Measurements from ENCODE around the gene LRMDA. TPM values are rescaled to one million over a fixed set of nuclear protein-coding genes. Genes with fewer than 3 reads are reported as not detected.

Gene LRMDA
- total RNA-seq, 1 experiment from 2014 or later: 4.8 TPM

GRCh38 chr10:75469006-75469616, 37.7 kb downstream of the LRMDA start:
- BruUV-seq (replicated peaks): no TSS peak
- H3K4me1 ChIP-seq (ENCODE audit: control insufficient read depth in 1 of 2, insufficient read depth in 2 of 2, low read length in 2 of 2): peaks cover 0 to 6% of the 10 kb centered on the region in 2 experiments; a peak in 1 of 4 replicates
- ChIA-PET RAD21 (ENCODE audit: low non-redundant PET in 1 of 2, low total read pairs in 2 of 2, uncharacterized antibody in 2 of 2, unreplicated experiment in 2 of 2) (no interaction called here), CTCF (no interaction called here), POLR2A (no interaction called here)
- H3K27ac ChIP-seq (ENCODE audit: low read depth, low read length): no peak overlapping the region
- intact Hi-C loops (cut with micrococcal nuclease): no loop called here
- no peaks in the 10 kb centered on the region for H3K9me3 ChIP-seq (ENCODE audit: control insufficient read depth in 1 of 2, insufficient read depth in 1 of 2, low read depth in 1 of 2, low read length in 2 of 2)
- DNase-seq (ENCODE audit: low read depth, low spot score) (no peak), ATAC-seq (no peak)
- no peaks in the 10 kb centered on the region for H3K79me2 ChIP-seq (ENCODE audit: insufficient read depth, low read length)
- TF ChIP-seq FOSL1 (IDR thresholded peaks at IDR 0.05; ENCODE audit: low read depth) (peak; percentile 52), CEBPB (IDR thresholded peaks at IDR 0.05; ENCODE audit: low read depth) (peak; percentile 91), JUND (IDR thresholded peaks at IDR 0.05) (peak; percentile 51), ATF3 (IDR thresholded peaks at IDR 0.05) (no peak)
- H3K36me3 ChIP-seq (ENCODE audit: control insufficient read depth in 1 of 2, insufficient read depth in 2 of 2, low read length in 2 of 2): no peaks in the 10 kb centered on the region
- H3K4me2 ChIP-seq (ENCODE audit: low read length): no peak overlapping the region
- no peaks in the 10 kb centered on the region for H4K20me1 ChIP-seq (ENCODE audit: insufficient read depth)
- H3K9me2 ChIP-seq (ENCODE audit: insufficient read depth): no peaks in the 10 kb centered on the region
- no peaks in the 10 kb centered on the region for H3K27me3 ChIP-seq (ENCODE audit: insufficient read depth, low read length)
- H2AFZ ChIP-seq (ENCODE audit: low read depth, low read length, poor library complexity, severe bottlenecking): no peak overlapping the region
- no peak overlapping the region for H3K9ac ChIP-seq (ENCODE audit: low read length)
- no peak overlapping the region for H3K4me3 ChIP-seq (replicated peaks in 1 of 2; ENCODE audit: low read depth in 1 of 2, low read length in 2 of 2)

GRCh38 chr10:75470901-75471300, 39.5 kb downstream of the LRMDA start:
- intact Hi-C loops (cut with micrococcal nuclease): no loop called here
- DNase-seq (ENCODE audit: low read depth, low spot score) (no peak), ATAC-seq (no peak)
- CTCF ChIA-PET: no interaction called here
- Histone ChIP-seq H3K9me3 (ENCODE audit: control insufficient read depth in 1 of 2, insufficient read depth in 1 of 2, low read depth in 1 of 2, low read length in 2 of 2) (no peaks in the 10 kb centered on the region), H3K27me3 (ENCODE audit: insufficient read depth, low read length) (no peaks in the 10 kb centered on the region), H4K20me1 (ENCODE audit: insufficient read depth) (no peaks in the 10 kb centered on the region), H3K9me2 (ENCODE audit: insufficient read depth) (no peaks in the 10 kb centered on the region), H3K27ac (ENCODE audit: low read depth, low read length) (no peak overlapping the region), H3K9ac (ENCODE audit: low read length) (no peak overlapping the region), H3K79me2 (ENCODE audit: insufficient read depth, low read length) (no peaks in the 10 kb centered on the region), H3K36me3 (ENCODE audit: control insufficient read depth in 1 of 2, insufficient read depth in 2 of 2, low read length in 2 of 2) (no peaks in the 10 kb centered on the region), H2AFZ (ENCODE audit: low read depth, low read length, poor library complexity, severe bottlenecking) (no peak overlapping the region), H3K4me3 (replicated peaks in 1 of 2; ENCODE audit: low read depth in 1 of 2, low read length in 2 of 2) (no peak overlapping the region), H3K4me2 (ENCODE audit: low read length) (no peak overlapping the region), H3K4me1 (ENCODE audit: control insufficient read depth in 1 of 2, insufficient read depth in 2 of 2, low read length in 2 of 2) (peaks cover 0 to 6% of the 10 kb centered on the region in 2 experiments; a peak in 1 of 4 replicates)
- no peak for TF ChIP-seq EZH2phosphoT487 (IDR thresholded peaks at IDR 0.05; ENCODE audit: borderline replicate concordance)
- no peak for TF ChIP-seq SIN3A (IDR thresholded peaks at IDR 0.05; ENCODE audit: low read depth)
- no peak for TF ChIP-seq POLR2AphosphoS5 (IDR thresholded peaks at IDR 0.05; ENCODE audit: low read depth, low read length)
- no peak for TF ChIP-seq ZNF274 (IDR thresholded peaks at IDR 0.05; ENCODE audit: low read depth, low read length)
- TF ChIP-seq, protein P1, sequence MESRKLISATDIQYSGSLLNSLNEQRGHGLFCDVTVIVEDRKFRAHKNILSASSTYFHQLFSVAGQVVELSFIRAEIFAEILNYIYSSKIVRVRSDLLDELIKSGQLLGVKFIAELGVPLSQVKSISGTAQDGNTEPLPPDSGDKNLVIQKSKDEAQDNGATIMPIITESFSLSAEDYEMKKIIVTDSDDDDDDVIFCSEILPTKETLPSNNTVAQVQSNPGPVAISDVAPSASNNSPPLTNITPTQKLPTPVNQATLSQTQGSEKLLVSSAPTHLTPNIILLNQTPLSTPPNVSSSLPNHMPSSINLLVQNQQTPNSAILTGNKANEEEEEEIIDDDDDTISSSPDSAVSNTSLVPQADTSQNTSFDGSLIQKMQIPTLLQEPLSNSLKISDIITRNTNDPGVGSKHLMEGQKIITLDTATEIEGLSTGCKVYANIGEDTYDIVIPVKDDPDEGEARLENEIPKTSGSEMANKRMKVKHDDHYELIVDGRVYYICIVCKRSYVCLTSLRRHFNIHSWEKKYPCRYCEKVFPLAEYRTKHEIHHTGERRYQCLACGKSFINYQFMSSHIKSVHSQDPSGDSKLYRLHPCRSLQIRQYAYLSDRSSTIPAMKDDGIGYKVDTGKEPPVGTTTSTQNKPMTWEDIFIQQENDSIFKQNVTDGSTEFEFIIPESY (IDR thresholded peaks at IDR 0.05; ENCODE audit: extremely low read depth, insufficient replicate concordance, low read length): no peak
- no peak for TF ChIP-seq JUND (IDR thresholded peaks at IDR 0.05)
- TF ChIP-seq EGR1 (IDR thresholded peaks at IDR 0.05; ENCODE audit: low read depth): no peak
- no TSS peak for BruUV-seq (replicated peaks)
- POLR2A ChIA-PET: no interaction called here
- RAD21 ChIA-PET (ENCODE audit: low non-redundant PET in 1 of 2, low total read pairs in 2 of 2, uncharacterized antibody in 2 of 2, unreplicated experiment in 2 of 2): no interaction called here

All from HCT116 (cell line).